Progenitor cell of endocrine pancreas (in vitro differentiated cells): ENCODE results near the gene UNC50. TPM values are rescaled to one million over a fixed set of nuclear protein-coding genes. Genes with fewer than 3 reads are reported as not detected.

Experiments used
- DNase-seq: peaks from one replicate; pipeline ENCODE4 v3.0.0; 2021; ENCODE audit warnings: low spot score; ENCODE audit not compliant: unreplicated experiment
- H3K27ac Mint-ChIP-seq: 2 replicates; pipeline ENCODE4 v1.8.0; 2021; ENCODE audit warnings: mild to moderate bottlenecking, moderate library complexity, mixed read lengths
- H3K27me3 Mint-ChIP-seq: 2 replicates; pipeline ENCODE4 v1.8.0; 2021; ENCODE audit warnings: mixed read lengths
- H3K36me3 Mint-ChIP-seq: 2 replicates; pipeline ENCODE4 v1.8.0; 2022; ENCODE audit warnings: mixed read lengths; ENCODE audit not compliant: insufficient read depth
- H3K4me1 Mint-ChIP-seq: 2 replicates; pipeline ENCODE4 v1.8.0; 2021; ENCODE audit warnings: low read depth, mixed read lengths
- H3K4me3 Mint-ChIP-seq: 2 replicates; pipeline ENCODE4 v1.8.0; 2021; ENCODE audit warnings: low read depth, mild to moderate bottlenecking, moderate library complexity, mixed read lengths
- H3K9me3 Mint-ChIP-seq: 2 replicates; pipeline ENCODE4 v1.8.0; 2021; ENCODE audit warnings: low read depth, mixed read lengths
- CTCF ChIP-seq: fragments of 200-600 bp; sonication (generic); IDR thresholded peaks from one replicate; pipeline ENCODE4 v1.5.0; 2021; ENCODE audit warnings: antibody characterized with exemption, mild to moderate bottlenecking; ENCODE audit not compliant: unreplicated experiment
- total RNA-seq: library from RNA; stranded (reverse); gene quantifications from 2 replicates; pipeline ENCODE4 v1.2.1, GENCODE V29; 2021

The UNC50 gene
- total RNA-seq, 1 donor from 2014 or later, result 39.3 TPM

DNA sequence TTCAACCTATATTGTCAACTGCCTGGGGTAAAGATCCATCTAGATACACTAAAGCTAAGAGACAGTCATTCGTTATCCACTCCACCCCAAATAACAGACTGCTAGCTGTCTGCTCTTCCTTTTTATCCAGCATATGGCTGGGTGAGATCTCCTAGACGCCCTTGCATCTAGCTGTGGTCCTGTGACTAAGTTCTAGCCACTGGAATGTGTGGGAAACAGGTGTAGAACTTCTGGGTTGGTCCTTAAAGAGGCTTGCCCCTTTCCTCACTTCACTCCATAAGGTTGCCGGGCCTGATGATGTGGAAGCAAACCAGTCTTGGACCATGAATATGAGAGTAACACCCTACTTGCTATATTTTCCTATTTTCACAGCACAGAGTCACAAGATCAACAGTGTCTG, 3.3 kb upstream of the UNC50 start:
- Mint-ChIP-seq H3K4me1 (peaks cover 22% of the 10 kb centered on the region), H3K4me3 (no peak overlapping the region), H3K27me3 (no peaks in the 10 kb centered on the region), H3K36me3 (peaks cover 11% of the 10 kb centered on the region), H3K9me3 (no peaks in the 10 kb centered on the region), H3K27ac (peak overlapping the region; percentile 14)
- DNase-seq, result no peak
- TF ChIP-seq CTCF, result no peak

DNA sequence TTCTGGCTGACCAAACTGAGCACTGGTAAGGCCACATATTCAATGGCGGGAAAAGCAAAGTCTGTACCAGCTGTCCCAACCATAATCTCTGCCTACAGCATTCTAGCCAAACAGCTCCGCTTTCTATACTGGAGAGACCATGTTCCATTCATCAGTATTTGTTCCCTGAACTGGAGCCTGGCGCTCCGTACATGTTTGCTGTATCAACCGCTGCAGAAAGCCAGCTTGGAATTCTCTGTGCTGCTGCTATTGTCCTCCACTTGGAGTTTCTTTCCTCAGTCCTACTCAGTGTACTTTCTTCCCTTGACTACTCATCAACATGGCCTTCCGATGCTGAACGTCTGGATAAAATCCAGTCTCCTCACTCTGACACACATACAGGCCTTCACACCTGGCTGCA, 2.0 kb upstream of the UNC50 start:
- H3K4me3 Mint-ChIP-seq, result peak overlapping the region; percentile 85
- H3K4me1 Mint-ChIP-seq, result peaks cover 33% of the 10 kb centered on the region
- peaks cover 9% of the 10 kb centered on the region for H3K36me3 Mint-ChIP-seq
- TF ChIP-seq CTCF, result no peak
- DNase-seq, result no peak
- H3K27ac Mint-ChIP-seq, result peak overlapping the region; percentile 94
- no peaks in the 10 kb centered on the region for H3K27me3 Mint-ChIP-seq
- H3K9me3 Mint-ChIP-seq, result no peaks in the 10 kb centered on the region

DNA sequence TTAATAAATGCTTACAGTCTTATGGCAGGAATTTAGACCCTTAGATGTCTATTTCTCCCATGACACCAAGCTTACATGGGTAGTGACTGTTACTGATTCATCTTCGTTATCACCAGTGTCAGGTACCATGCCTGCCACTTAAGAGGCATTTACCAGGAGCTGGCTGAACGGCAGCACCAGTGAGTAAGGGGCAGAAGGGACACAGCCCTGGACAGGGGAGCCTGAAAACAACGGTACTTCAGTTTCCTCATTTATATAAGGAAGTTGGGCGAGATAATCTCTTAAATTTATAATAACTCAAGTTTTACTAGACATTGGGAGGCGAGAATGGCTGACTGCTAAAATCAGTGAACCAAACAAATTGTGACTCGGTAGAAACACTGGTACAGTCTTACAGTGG, 1.3 kb upstream of the UNC50 start:
- Mint-ChIP-seq H3K4me1 (peaks cover 35% of the 10 kb centered on the region), H3K36me3 (peaks cover 5% of the 10 kb centered on the region), H3K27ac (peak overlapping the region; percentile 94), H3K27me3 (no peaks in the 10 kb centered on the region), H3K9me3 (no peaks in the 10 kb centered on the region), H3K4me3 (peak overlapping the region; percentile 85)
- DNase-seq, result no peak
- no peak for TF ChIP-seq CTCF

DNA sequence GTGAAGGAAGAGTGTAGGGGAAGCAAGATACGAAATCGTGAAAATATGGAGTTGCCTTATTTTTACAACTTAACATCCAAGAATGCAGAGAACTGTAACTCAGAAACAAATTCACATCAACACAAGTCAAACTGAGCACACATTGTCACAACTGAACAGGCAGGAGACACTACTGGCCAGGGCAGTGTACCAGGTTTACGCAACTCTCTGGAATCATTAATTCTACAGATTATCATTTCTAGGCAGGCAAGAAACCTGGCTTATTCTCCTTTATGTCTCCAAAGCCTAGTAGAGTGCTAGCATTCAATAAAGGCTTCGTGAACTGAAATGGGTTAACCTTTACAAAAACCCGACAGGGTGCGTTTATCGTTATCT, 661 bp upstream of the UNC50 start:
- TF ChIP-seq CTCF, result no peak
- Mint-ChIP-seq H3K4me1 (peaks cover 35% of the 10 kb centered on the region), H3K4me3 (peak overlapping the region; percentile 85), H3K36me3 (peaks cover 5% of the 10 kb centered on the region), H3K27ac (peak overlapping the region; percentile 94), H3K27me3 (no peaks in the 10 kb centered on the region), H3K9me3 (no peaks in the 10 kb centered on the region)
- DNase-seq, result no peak

- no peak for TF ChIP-seq CTCF
- H3K4me3 Mint-ChIP-seq, result peak overlapping the region; percentile 85
- H3K9me3 Mint-ChIP-seq, result no peaks in the 10 kb centered on the region
- peaks cover 9% of the 10 kb centered on the region for H3K36me3 Mint-ChIP-seq
- H3K27me3 Mint-ChIP-seq, result no peaks in the 10 kb centered on the region
- H3K27ac Mint-ChIP-seq, result peak overlapping the region; percentile 94
- DNase-seq, result no peak
- H3K4me1 Mint-ChIP-seq, result peaks cover 35% of the 10 kb centered on the region
These were observed 694 bp downstream of the UNC50 start for GRCh38 chr2:98608962-98609604.
